ENCODE results near the gene DZIP1L.
"Not testable (repeated sequence)": the region's sequence is repeated elsewhere in the genome, so short reads cannot be mapped to it uniquely, and the experiment has no call there.

Gene DZIP1L

GRCh38 chr3:138114431-138114918 is 933 bp downstream of the DZIP1L start:
- Histone ChIP-seq H3K9ac (peak overlapping the region; percentile 64; the same call in 1 of the 2 replicates), H3K36me3 (no peaks in the 10 kb centered on the region), H4K20me1 (no peaks in the 10 kb centered on the region), H3K4me2 (peak overlapping the region; percentile 98), H3K4me1 (peaks cover 9% of the 10 kb centered on the region), H3K27me3 (peaks cover 31% of the 10 kb centered on the region), H3K27ac (no peak overlapping the region), H3K4me3 (peak overlapping the region; percentile 78), H3K9me3 (no peaks in the 10 kb centered on the region)
- no peak for TF ChIP-seq Cebpa-rat (IDR thresholded peaks at IDR 0.05)

DNA sequence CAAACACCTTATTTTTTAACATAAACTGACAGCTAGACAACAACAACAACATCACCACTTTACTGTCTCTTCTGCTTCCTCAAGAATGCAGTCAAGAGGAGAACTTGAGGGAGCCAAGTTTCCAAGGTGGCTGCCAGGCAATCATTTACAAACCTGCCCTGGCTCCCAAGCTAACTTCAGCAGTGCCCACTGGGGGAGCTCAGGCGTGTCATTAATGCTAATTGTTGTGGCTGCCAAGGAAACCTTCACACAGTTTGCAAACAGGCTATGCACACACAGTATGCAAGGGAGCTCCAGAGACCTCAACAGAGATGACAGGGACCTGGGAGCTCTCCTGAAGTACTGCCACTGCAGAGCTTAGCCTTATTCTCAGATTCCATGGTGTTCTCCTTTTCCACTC is 2.1 kb downstream of the DZIP1L start:
- Histone ChIP-seq H3K4me1 (peaks cover 9% of the 10 kb centered on the region), H4K20me1 (no peaks in the 10 kb centered on the region), H3K9me3 (no peaks in the 10 kb centered on the region), H3K9ac (no peak overlapping the region), H3K27ac (no peak overlapping the region), H3K36me3 (no peaks in the 10 kb centered on the region), H3K27me3 (peaks cover 31% of the 10 kb centered on the region), H3K4me2 (no peak overlapping the region), H3K4me3 (no peak overlapping the region)
- TF ChIP-seq Cebpa-rat (IDR thresholded peaks at IDR 0.05), result no peak

- no peak overlapping the region for H3K4me3 ChIP-seq
- no peak overlapping the region for H3K9ac ChIP-seq
- no peaks in the 10 kb centered on the region for H4K20me1 ChIP-seq
- H3K4me1 ChIP-seq, result peaks cover 9% of the 10 kb centered on the region
- peaks cover 31% of the 10 kb centered on the region for H3K27me3 ChIP-seq
- H3K36me3 ChIP-seq, result no peaks in the 10 kb centered on the region
- H3K9me3 ChIP-seq, result no peaks in the 10 kb centered on the region
- no peak overlapping the region for H3K27ac ChIP-seq
- TF ChIP-seq Cebpa-rat (IDR thresholded peaks at IDR 0.05), result no peak
- no peak overlapping the region for H3K4me2 ChIP-seq
Observed at GRCh38 chr3:138112362-138112761, 3.0 kb downstream of the DZIP1L start.

DNA sequence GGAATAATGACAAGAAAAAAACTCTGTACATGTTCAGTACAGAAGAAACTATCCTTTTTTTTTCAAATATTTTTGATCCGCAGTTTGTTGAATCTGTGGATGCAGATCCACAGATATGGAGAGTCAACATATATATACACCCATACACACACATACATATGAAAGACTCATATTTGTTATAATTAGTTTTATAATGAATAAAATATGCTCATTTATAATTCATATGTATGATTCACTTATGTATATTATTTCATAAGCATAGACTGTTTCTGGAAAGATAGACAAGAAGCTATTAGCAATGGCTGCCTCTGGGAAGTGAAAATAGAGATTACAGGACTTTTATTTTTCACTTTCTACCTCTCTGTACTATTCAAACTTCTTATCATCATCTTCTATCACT is 9.8 kb downstream of the DZIP1L start:
- Histone ChIP-seq H3K9me3 (no peaks in the 10 kb centered on the region), H3K4me3 (no peak overlapping the region), H3K36me3 (no peaks in the 10 kb centered on the region), H3K27me3 (no peaks in the 10 kb centered on the region), H3K27ac (no peak overlapping the region), H3K9ac (no peak overlapping the region), H4K20me1 (no peaks in the 10 kb centered on the region), H3K4me1 (no peaks in the 10 kb centered on the region), H3K4me2 (no peak overlapping the region)
- no peak for TF ChIP-seq Cebpa-rat (IDR thresholded peaks at IDR 0.05)

- Histone ChIP-seq H3K9ac (no peak overlapping the region), H3K36me3 (no peaks in the 10 kb centered on the region), H4K20me1 (no peaks in the 10 kb centered on the region), H3K27me3 (no peaks in the 10 kb centered on the region), H3K4me1 (no peaks in the 10 kb centered on the region), H3K4me3 (no peak overlapping the region), H3K27ac (no peak overlapping the region), H3K9me3 (no peaks in the 10 kb centered on the region), H3K4me2 (no peak overlapping the region)
- no peak for TF ChIP-seq Cebpa-rat (IDR thresholded peaks at IDR 0.05)
Observed at GRCh38 chr3:138103466-138103865, 11.9 kb downstream of the DZIP1L start.

- not testable (repeated sequence) for H3K4me1 ChIP-seq, H3K4me2 ChIP-seq, H3K9me3 ChIP-seq, H3K9ac ChIP-seq, H3K27ac ChIP-seq, H3K36me3 ChIP-seq, H4K20me1 ChIP-seq, H3K27me3 ChIP-seq, H3K4me3 ChIP-seq
Observed at GRCh38 chr3:138101351-138101940, 14.0 kb downstream of the DZIP1L start.

- Histone ChIP-seq H3K36me3 (no peaks in the 10 kb centered on the region), H3K4me2 (no peak overlapping the region), H3K9me3 (no peaks in the 10 kb centered on the region), H3K27me3 (no peaks in the 10 kb centered on the region), H3K27ac (no peak overlapping the region), H3K4me3 (no peak overlapping the region), H4K20me1 (no peaks in the 10 kb centered on the region), H3K9ac (no peak overlapping the region), H3K4me1 (no peaks in the 10 kb centered on the region)
- no peak for TF ChIP-seq Cebpa-rat (IDR thresholded peaks at IDR 0.05)
Observed at GRCh38 chr3:138099417-138099816, 16.0 kb downstream of the DZIP1L start.

GRCh38 chr3:138097192-138098172 is 17.9 kb downstream of the DZIP1L start:
- H3K4me1 ChIP-seq, result no peaks in the 10 kb centered on the region
- no peaks in the 10 kb centered on the region for H4K20me1 ChIP-seq
- H3K4me2 ChIP-seq, result no peak overlapping the region
- H3K4me3 ChIP-seq, result no peak overlapping the region
- H3K27me3 ChIP-seq, result no peaks in the 10 kb centered on the region
- no peaks in the 10 kb centered on the region for H3K36me3 ChIP-seq
- no peak overlapping the region for H3K9ac ChIP-seq
- TF ChIP-seq Cebpa-rat (IDR thresholded peaks at IDR 0.05), result no peak
- H3K27ac ChIP-seq, result no peak overlapping the region
- H3K9me3 ChIP-seq, result peaks cover 12% of the 10 kb centered on the region

DNA sequence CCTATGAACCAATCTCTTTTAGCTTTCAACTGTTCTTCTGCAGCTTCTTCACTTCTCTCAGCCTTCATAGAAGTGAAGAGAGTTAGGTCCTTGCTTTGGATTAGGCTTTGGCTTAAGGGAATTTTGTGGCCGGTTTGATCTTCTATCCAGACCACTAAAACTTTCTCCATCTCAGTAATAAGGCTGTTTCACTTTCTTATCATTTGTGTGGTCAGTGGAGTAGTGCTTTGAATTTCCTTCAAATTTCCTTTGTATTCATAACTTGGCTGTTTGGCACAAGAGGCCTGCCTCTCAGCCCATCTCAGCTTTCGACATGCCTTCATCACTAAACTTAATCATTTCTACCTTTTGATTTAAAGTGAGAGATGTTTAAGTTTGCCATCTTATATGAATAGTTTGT is 21.7 kb downstream of the DZIP1L start:
- H3K9ac ChIP-seq, result no peak overlapping the region
- H4K20me1 ChIP-seq, result no peaks in the 10 kb centered on the region
- no peaks in the 10 kb centered on the region for H3K36me3 ChIP-seq
- H3K27ac ChIP-seq, result no peak overlapping the region
- no peak overlapping the region for H3K4me3 ChIP-seq
- TF ChIP-seq Cebpa-rat (IDR thresholded peaks at IDR 0.05), result no peak
- H3K4me2 ChIP-seq, result no peak overlapping the region
- no peaks in the 10 kb centered on the region for H3K4me1 ChIP-seq
- H3K9me3 ChIP-seq, result peaks cover 13% of the 10 kb centered on the region
- no peaks in the 10 kb centered on the region for H3K27me3 ChIP-seq

GRCh38 chr3:138092023-138092422 is 23.4 kb downstream of the DZIP1L start:
- no peak for TF ChIP-seq Cebpa-rat (IDR thresholded peaks at IDR 0.05)
- Histone ChIP-seq H3K9ac (no peak overlapping the region), H3K27me3 (no peaks in the 10 kb centered on the region), H3K9me3 (peaks cover 13% of the 10 kb centered on the region), H3K36me3 (no peaks in the 10 kb centered on the region), H4K20me1 (no peaks in the 10 kb centered on the region), H3K27ac (no peak overlapping the region), H3K4me3 (no peak overlapping the region), H3K4me1 (no peaks in the 10 kb centered on the region), H3K4me2 (no peak overlapping the region)
